ENCODE results near the gene CUX1.

Gene CUX1

DNA sequence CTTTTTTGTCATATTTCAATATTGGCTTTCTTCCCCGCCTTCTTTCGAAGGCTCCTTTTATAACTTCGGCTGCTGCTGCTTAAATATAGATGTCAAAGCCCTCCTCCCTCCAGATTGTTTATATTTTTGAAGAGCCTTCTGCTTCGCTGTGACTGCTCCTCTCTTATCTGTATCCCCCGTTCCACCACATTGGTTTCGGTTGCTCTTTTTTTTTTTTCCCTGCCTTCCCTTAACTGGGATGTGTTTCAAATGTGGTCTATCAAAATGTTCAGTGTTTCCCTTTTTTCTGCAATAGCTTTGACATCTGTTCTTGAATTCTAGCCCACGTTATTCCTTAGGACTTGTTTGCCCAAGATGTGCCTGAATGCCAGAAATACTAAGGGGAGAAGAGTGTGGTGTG is 96.4 kb downstream of the CUX1 start:
- Histone ChIP-seq H3K9me3 (replicated peaks; ENCODE audit: insufficient read depth, low read length) (no peaks in the 10 kb centered on the region), H3F3A (ENCODE audit: insufficient read depth, low read length) (no peaks in the 10 kb centered on the region), H3K27me3 (replicated peaks; ENCODE audit: insufficient read depth, low read length) (no peaks in the 10 kb centered on the region), H2AFZ (ENCODE audit: low read length) (no peak overlapping the region), H3K4me1 (ENCODE audit: low read length) (no peaks in the 10 kb centered on the region), H3K36me3 (replicated peaks; ENCODE audit: insufficient read depth, low read length) (no peaks in the 10 kb centered on the region), H3K27ac (ENCODE audit: low read length) (no peak overlapping the region), H3K9me2 (replicated peaks; ENCODE audit: insufficient read depth, low read length) (no peaks in the 10 kb centered on the region), H3K4me3 (ENCODE audit: low read length) (no peak overlapping the region), H4K20me1 (ENCODE audit: insufficient read depth, low read length) (no peaks in the 10 kb centered on the region; the same call in 1 of the 2 replicates), H3K4me2 (ENCODE audit: low read depth, low read length) (no peak overlapping the region), H3K79me2 (ENCODE audit: low read length) (peaks cover 45% of the 10 kb centered on the region), H3K9ac (ENCODE audit: low read length) (no peak overlapping the region)
- no peak for TF ChIP-seq EZH2phosphoT487 (IDR thresholded peaks at IDR 0.05; ENCODE audit: low read length)
- no peak for TF ChIP-seq EZH2 (optimal IDR thresholded peaks at IDR 0.05; ENCODE audit: low read depth, low read length)
- TF ChIP-seq, protein P1, sequence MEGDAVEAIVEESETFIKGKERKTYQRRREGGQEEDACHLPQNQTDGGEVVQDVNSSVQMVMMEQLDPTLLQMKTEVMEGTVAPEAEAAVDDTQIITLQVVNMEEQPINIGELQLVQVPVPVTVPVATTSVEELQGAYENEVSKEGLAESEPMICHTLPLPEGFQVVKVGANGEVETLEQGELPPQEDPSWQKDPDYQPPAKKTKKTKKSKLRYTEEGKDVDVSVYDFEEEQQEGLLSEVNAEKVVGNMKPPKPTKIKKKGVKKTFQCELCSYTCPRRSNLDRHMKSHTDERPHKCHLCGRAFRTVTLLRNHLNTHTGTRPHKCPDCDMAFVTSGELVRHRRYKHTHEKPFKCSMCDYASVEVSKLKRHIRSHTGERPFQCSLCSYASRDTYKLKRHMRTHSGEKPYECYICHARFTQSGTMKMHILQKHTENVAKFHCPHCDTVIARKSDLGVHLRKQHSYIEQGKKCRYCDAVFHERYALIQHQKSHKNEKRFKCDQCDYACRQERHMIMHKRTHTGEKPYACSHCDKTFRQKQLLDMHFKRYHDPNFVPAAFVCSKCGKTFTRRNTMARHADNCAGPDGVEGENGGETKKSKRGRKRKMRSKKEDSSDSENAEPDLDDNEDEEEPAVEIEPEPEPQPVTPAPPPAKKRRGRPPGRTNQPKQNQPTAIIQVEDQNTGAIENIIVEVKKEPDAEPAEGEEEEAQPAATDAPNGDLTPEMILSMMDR (IDR thresholded peaks at IDR 0.05; ENCODE audit: low read length): no peak
- no peak for DNase-seq

DNA sequence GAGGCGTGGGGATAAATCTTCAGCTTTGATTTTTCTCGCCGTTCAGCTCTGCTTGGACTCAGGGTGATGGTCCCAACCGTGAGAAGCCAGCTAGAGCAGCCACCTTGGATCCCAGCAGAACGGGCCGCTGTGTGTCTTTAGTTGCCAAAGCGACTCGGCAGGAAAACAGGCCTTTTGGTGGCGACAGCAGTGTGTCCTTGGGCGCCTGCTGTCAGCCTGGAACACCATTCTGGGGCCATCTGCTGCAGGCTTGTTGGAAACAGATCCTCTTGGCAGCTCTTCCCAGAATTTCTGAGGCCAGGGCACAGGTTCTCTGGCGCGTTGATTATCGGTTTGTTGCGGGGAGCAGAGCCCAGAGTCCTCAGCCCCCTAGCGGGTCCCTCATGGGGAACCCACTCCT is 97.6 kb downstream of the CUX1 start:
- Histone ChIP-seq H3K4me2 (ENCODE audit: low read depth, low read length) (no peak overlapping the region), H4K20me1 (ENCODE audit: insufficient read depth, low read length) (no peaks in the 10 kb centered on the region; the same call in 1 of the 2 replicates), H3K9ac (ENCODE audit: low read length) (no peak overlapping the region), H3K79me2 (ENCODE audit: low read length) (peaks cover 53% of the 10 kb centered on the region), H3K36me3 (replicated peaks; ENCODE audit: insufficient read depth, low read length) (no peaks in the 10 kb centered on the region), H3K9me3 (replicated peaks; ENCODE audit: insufficient read depth, low read length) (no peaks in the 10 kb centered on the region), H2AFZ (ENCODE audit: low read length) (no peak overlapping the region), H3K4me1 (ENCODE audit: low read length) (no peaks in the 10 kb centered on the region), H3F3A (ENCODE audit: insufficient read depth, low read length) (no peaks in the 10 kb centered on the region), H3K27me3 (replicated peaks; ENCODE audit: insufficient read depth, low read length) (no peaks in the 10 kb centered on the region), H3K9me2 (replicated peaks; ENCODE audit: insufficient read depth, low read length) (no peaks in the 10 kb centered on the region), H3K27ac (ENCODE audit: low read length) (no peak overlapping the region), H3K4me3 (ENCODE audit: low read length) (no peak overlapping the region)
- no peak for TF ChIP-seq EZH2 (optimal IDR thresholded peaks at IDR 0.05; ENCODE audit: low read depth, low read length)
- TF ChIP-seq, protein P1 (IDR thresholded peaks at IDR 0.05; ENCODE audit: low read length): no peak
- TF ChIP-seq EZH2phosphoT487 (IDR thresholded peaks at IDR 0.05; ENCODE audit: low read length): no peak
- no peak for DNase-seq

DNA sequence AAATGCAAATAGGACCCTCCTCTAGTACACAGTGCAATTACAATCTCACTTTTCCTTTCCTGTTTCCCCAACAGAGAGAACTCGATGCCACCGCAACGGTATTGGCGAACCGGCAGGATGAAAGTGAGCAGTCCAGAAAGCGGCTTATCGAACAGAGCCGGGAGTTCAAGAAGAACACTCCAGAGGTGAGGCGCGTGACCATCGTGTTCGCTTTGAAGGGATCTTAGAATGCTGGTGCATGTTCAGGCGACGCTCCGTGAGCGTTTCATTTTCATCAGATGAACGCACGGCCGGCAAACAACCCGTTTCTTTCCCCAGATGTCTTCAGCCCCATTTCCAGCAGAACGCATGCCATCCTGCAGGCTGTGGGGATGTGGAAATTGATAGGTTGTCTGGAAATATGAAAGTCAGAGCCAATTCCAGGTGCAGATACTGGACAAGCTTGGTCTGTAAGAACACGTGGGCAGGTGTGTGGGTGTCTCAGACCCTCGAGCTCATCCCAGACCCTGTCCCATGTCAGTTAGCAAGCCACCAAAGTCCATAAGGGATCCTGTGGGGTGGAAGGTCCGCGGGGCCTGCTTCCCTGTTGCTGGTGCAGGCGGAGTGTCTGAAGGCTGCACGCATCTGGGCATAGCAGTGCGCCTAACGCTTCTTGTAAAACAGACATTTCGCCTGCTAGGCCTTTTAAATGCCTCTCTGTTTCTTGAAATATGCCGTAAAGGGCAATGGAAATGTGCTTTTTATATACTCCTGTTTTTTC is 98.8 kb downstream of the CUX1 start:
- no peaks in the 10 kb centered on the region for H3F3A ChIP-seq (ENCODE audit: insufficient read depth, low read length)
- H3K79me2 ChIP-seq (ENCODE audit: low read length): peaks cover 50% of the 10 kb centered on the region
- no peak overlapping the region for H3K4me3 ChIP-seq (ENCODE audit: low read length)
- no peak overlapping the region for H3K9ac ChIP-seq (ENCODE audit: low read length)
- H2AFZ ChIP-seq (ENCODE audit: low read length): no peak overlapping the region
- TF ChIP-seq EZH2 (optimal IDR thresholded peaks at IDR 0.05; ENCODE audit: low read depth, low read length): no peak
- TF ChIP-seq, protein P1 (IDR thresholded peaks at IDR 0.05; ENCODE audit: low read length): no peak
- no peak for TF ChIP-seq EZH2phosphoT487 (IDR thresholded peaks at IDR 0.05; ENCODE audit: low read length)
- H3K9me2 ChIP-seq (replicated peaks; ENCODE audit: insufficient read depth, low read length): no peaks in the 10 kb centered on the region
- no peaks in the 10 kb centered on the region for H3K4me1 ChIP-seq (ENCODE audit: low read length)
- no peaks in the 10 kb centered on the region for H3K36me3 ChIP-seq (replicated peaks; ENCODE audit: insufficient read depth, low read length)
- no peak overlapping the region for H3K4me2 ChIP-seq (ENCODE audit: low read depth, low read length)
- no peaks in the 10 kb centered on the region for H3K9me3 ChIP-seq (replicated peaks; ENCODE audit: insufficient read depth, low read length)
- DNase-seq: no peak
- no peaks in the 10 kb centered on the region for H3K27me3 ChIP-seq (replicated peaks; ENCODE audit: insufficient read depth, low read length)
- no peak overlapping the region for H3K27ac ChIP-seq (ENCODE audit: low read length)
- no peaks in the 10 kb centered on the region; the same call in 1 of the 2 replicates for H4K20me1 ChIP-seq (ENCODE audit: insufficient read depth, low read length)

All from MM.1S (cell line).